Middle frontal gyrus (tissue), 1 donor: Measurements from ENCODE around the gene KCNG2.

Experiments used
- DNase-seq: peaks from one replicate; pipeline ENCODE4 v3.0.0-alpha.2; 2015; ENCODE audit warnings: low spot score; ENCODE audit errors: extremely low spot score

The KCNG2 gene

DNA sequence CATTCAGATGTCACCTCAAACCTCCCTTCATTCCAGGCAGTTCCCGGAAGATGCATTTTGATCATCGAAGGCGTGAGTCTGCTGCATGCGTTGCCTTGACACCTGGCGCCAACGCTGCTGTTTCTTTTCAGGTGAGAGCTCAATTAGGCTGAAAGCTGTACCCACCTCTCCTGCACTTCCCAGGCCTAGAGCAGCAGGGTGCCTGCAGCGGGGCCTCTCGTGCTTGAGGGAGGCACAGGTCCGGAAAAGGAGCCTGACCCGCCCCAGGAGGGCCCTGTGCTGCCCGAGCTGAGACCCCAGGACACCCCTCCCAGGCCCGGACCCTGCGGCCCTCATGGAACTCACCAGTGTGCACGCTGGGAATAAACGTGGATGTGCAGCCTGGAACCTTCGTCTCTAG is 31.4 kb upstream of the KCNG2 start:
- no peak for DNase-seq

DNA sequence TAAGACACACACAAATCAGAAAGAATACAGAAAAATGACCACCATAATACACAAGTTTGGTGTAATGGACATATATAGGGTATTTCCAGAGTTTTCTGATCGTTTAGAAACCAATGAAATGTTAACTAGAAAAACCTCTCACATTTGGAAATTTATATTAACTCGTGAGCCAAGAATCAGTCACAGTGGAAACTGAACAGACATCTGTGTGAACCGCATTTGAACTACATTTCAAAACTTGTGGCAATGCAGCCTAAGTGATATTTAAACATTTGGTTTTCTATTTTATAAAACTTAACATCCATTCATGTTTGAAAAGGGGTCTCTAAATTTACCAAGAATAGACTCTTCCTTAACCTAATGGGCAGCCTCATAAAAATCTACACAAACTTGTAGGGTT is 29.0 kb upstream of the KCNG2 start:
- no peak for DNase-seq

DNA sequence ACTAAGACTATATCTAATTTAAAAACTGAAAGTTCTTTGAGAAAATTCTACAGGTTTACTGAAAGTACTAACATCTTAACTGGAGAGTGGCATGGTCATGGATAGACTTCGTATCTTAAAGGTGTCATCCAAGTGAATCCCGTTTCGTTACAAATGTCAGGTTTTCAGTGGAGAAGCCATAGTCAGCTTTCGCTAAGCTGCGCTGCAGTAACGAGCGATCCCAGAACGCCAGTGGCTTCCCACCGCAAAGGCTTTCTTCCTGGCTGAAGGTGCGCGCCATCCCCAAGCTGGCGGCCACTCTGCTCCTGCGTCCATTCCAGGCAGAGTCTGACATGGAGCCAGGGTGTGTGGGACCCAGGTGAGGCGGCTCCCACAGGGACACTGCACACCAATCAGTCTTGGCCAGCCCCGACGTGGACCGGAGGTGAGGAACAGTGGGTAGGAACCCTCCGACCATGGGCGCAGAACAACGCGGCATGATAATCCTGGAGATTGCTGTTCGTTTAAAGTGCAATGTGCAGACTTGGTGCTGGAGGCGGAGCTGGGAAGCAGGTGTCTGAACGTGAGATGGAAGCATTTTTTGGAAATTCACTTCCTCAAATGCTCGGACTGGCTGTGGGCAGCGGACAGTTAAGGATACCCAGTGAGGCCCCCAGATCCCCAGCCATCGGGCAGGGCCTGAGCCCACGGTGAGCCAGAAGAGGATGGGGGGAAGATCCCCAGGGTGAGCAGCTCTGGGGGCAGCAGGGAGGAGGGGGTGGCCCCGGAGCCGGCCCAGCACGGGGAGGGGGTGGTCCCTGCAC is 27.8 kb upstream of the KCNG2 start:
- no peak for DNase-seq

DNA sequence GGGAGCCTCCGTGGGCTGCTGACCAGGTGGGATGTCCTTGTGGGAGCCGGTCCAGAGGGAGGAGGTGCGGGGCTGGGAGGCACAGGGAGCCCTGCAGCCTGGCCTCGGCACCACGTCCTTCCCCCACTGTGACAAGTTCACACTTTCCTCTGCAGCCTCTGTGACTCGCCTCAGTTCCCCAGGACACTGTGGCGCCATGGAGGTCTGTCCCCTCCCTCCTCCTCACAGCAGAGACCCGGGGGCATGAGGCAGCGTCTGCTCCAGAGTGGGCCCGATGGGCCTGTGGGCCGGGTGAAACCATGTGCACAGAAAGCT is 27.3 kb upstream of the KCNG2 start:
- DNase-seq = no peak

DNA sequence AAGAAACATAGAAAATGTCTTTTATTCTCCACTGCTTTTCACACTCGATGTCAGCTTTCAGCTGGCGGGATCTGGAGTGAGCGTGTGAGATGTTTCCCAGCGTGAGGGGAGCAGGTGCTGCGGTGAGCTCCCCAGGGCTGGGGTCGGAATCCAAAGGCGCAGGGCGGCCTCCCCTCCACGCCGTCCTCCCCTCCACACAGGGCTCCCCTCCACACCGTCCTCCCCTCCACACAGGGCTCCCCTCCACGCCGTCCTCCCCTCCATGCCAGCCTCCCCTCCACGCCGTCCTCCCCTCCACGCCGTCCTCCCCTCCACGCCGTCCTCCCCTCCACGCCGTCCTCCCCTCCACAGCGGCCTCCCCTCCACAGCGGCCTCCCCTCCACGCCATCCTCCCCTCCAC is 26.9 kb upstream of the KCNG2 start:
- no peak for DNase-seq

DNA sequence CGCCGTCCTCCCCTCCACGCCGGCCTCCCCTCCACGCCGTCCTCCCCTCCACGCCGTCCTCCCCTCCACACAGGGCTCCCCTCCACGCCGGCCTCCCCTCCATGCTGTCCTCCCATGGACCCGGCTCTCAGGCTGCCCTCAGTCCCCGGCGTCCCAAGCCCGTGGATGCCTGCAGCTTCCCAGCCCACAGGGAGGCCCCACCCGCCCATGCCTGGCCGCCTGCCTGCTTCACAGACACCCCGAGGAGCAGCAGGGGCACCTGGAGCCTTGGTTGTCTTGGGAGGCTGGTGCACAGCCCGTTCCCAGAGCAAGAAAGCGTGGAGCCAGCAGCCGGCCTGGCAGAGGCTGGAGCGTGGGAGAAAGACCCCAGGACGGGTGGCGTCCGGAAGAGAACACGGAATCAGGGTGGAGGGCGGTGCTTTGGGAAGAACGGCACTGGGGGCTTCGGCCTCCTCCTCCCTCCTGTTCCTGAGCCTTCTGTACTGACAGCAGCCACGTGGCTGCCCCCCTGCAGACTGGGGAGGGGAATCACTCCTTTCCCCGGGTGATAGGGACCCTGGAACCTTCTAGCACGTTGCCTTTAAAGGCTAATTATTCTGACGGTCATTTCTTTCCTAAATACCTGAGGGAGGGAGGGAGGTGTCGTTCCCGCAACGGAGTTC is 26.2 kb upstream of the KCNG2 start:
- no peak for DNase-seq

DNA sequence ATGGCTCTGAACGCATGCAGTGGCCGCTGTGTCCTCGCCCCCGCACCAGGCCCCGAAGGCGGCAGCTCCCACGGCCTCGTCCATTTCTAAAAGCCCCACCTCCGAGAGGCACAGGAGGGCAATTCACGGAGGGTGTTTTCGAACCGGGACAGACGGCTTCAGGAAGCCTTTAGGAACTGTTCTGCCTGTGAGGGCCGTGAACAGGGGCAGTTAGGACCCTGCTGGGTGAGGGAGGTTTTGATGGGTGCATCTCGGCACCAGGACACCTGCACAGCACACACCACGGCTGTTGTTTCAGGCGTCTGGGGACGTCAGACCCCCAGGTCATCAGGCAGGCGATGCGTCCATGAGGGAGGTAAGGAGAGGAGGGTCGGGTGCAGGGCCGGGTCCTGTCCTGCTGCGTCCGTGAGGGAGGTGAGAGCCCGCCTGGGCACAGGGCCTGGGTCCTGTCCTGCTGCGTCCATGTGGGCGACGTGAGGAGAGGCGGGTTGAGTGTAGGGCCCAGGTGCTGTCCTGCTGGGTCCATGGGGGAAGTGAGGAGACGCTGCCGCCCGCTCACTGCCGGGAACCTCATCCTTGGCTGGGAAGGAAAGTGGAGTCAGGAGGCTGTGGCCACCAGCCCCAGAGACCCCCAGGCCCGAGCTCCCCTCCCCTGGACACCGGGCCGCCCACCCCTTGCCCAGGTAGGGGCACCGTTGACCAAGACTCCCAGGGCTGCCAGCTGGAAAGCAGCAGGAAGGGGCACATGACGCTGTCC is 25.5 kb upstream of the KCNG2 start:
- DNase-seq = no peak

DNA sequence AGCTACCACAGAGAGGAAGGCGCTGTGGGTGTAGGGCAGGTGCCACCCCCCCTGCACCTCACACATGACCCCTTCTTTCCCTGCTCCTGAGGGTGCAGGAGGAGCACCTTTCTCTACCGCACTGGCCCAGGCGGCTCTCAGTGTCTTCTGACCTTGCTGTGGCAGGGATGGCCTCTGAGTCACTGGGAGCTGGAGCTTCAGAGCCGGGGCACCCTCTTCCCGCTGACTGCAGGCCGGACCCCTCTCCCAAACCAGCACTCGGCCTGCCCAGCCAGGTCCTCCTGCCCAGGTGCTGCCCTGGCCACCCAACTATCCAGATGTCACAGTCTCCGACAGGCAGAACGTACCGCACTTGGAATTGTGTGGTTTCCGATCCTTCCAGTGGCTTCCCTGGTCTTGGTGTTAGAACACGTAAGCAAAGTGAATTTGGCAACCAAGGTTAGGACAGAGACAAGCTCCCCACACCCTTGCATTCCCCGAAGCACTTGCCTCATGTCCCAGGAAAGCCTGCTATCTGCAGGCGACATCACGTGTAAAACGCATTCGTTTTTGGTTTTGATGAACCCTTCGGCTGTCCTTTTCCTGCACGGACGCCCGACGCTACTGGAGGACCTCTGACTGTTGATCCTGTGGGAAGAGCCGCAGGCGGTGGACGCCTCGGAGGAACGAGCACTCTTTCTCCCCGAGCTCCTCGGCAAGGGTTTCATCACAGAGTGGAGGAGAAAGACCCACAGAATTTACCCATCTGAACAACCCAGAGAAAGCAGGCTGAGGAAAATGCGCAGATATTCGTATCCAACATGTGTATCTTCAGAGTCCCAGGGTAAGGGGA is 24.7 kb upstream of the KCNG2 start:
- no peak for DNase-seq

DNA sequence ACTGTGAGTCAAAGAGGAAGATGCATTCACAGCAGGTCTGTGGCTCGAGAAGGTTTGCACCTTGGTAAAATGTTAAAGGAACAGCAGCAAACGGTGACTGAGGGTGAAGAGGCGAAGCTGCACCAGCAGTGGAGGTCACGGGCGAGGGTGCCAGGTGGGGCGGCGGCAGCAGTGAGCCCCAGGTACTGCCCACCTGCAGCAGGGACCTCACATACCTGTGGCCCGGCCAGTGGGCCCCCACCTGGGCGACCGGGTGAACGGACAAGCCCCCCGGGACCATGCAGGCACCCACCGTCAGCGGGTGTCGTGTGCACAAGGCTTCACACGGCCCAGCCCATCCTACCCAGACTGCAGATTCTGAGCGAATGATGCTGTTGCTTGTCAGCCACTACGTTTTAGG is 23.6 kb upstream of the KCNG2 start:
- no peak for DNase-seq

DNA sequence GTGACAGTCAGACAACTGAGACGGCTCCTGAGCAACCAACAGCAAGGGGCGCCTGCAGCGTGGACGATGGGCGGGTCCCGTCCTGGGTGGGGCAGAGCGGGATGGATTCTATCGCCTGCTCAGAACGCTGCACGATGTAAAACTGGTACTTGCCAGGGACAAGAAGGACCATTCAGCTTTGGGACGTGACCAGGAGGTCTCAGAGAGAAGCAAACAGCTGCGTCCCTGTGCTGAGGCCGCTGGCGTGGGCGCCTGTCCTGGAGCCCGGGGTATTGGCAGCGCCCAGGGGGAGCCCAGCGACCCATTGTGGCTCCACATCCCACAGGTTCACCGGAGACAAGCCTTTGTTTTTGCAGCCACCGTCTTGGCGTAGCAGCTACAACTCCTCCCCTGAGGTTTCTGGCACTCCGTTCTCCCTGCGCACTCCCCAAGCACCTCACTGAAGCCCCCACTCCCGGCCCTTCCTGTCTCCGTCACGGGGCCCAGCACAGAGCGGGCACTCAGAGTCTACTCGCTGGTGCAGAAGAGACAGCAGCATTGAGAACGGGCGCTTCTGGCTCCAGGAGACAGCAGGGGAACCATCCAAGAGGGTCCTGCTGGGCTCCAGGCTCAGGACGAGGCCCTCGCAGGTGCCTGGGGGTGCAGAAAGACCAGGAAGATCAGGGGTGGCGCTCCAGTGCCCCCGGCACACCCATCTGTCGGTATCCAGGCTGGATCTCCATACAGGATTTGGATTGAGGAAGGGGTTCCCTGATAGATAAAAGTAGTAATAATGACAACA is 22.1 kb upstream of the KCNG2 start:
- DNase-seq = no peak

DNA sequence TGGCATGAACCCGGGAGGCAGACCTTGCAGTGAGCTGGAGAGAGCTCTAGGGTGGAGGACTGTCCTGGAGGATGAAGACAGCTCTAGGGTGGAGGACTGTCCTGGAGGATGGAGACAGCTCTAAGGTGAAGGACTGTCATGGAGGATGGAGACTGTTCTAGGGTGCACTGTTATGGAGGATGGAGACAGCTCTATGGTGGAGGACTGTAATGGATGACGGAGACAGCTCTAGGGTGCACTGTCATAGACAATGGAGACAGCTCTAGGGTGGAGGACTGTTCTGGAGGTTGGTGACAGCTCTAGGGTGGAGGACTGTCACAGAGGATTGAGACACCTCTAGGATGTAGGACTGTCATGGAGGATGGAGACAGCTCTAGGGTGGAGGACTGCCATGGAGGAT is 21.1 kb upstream of the KCNG2 start:
- no peak for DNase-seq

DNA sequence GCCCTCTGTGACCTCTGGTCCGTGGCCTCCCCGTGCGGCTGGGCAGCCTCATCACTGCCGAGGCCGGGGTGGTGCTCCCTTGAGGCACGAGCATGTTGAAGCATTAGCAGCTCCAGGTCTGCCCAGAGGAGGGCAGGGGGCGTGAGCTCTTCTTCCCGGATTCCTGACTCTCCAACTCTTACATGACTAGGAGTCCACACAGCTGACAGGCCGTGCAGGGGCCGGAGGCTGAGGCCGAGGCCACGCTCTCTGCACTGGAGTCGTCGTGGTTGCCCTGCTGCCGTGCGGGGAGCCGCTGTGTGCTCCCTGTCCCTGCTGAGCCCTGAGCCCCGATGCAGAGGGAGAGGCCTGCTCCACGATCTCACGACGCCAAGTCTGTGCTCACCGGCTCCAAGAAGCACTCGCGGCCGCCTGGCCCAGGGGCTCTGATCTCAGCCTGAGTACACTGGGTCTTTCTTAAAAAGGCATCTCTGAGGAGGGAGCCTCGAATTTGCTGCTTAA is 19.4 kb upstream of the KCNG2 start:
- no peak for DNase-seq

DNA sequence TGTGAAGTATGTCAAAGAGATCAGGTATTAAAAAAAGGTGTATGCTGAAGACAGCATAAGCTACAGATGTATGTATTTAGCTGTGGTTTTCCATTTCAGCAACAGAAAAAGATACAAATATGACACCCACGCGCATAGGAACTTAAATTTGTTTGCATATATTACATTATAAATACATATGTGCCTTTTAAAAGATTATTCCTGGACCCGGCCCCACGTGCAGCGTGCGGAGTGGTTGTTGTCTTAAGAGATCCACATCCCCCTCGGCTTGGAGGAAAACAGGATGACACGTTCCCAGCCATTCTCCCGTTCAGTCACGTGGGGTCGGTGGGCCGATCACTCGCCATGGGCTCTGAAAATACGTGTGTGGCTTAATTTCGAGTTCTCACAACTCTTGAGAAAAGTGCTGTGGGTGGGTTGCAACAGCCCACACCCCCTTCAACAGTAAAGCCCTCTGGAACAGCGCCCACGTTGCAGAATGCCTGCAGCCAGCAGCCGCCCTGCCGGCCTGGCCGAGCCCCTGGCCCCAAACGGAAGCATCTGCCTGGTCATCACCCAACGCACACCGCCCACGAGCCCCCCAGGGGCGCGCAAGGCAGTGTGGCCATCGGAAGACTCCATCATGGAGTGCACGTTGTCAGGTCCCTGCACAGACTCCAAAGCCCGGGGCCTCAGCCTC is 18.6 kb upstream of the KCNG2 start:
- no peak for DNase-seq

DNA sequence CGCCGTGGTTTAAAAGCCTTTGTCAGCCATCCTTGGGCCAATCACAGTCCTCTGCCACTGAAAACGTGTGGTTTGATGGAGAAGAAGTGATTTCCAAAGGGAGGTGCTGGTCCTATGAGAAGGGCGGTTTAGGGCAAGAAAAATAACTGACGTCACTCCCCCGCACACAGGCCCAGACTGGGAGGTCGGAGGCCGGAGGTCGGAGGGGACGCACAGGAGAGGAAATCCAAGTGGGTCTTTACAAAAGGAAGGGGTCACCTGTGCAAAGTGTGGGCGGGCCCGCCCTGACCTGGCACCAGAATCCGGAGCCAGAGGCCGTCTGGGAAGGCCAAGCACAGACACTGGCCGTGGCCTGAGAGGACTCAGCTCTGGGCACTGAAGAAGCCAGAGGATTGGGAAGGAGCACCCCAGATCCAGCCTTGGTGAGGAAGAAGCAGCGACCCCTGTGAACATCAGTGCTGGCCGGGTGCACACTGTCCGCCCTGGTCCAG is 18.0 kb upstream of the KCNG2 start:
- no peak for DNase-seq

DNA sequence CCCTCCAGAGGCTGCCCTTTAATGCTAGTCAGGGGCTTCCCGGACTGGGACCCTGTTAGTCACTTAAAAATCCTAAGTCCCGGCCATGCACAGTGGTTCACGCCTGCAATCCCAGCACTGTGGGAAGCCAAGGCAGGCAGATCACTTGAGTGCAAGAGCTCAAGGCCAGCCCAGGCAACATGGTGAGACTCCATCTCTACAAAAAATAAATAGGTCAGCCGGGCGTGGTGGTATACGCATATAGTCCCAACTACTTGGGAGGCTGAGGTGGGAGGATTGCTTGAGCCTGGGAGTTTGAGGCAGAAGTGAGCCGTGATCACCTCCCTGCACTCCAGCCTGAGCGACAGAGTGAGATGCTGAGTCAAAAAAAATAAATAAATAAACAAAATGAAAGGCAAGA is 17.2 kb upstream of the KCNG2 start:
- no peak for DNase-seq

DNA sequence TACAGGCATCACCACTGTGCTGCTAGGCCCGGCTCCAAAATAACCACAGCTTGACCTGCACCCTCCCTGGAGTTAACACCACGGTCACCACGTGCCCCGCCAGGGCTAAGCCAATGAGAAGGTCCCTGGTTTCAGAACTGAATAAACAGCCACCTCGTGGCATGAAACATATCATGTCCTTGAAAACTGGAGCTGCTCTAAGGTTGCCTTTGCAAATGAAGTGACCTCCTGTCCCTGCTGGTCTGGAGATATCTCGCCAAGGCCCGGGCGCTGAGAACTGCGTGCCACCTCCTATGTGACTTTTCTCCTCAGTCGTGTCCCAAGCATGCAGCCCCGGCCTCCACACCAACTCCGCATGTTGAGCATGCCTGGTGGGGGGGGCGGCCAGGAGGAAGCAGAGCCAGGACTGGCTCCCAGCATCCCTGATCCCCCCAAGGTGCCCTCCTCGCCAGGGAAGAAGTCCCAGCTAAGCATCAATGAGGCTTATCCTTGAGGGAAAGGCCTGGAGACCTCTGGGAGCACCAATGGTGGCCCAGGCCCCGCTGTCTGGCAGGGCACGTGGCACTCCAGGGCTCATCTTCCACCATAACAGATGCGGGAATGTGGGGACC is 16.3 kb upstream of the KCNG2 start:
- DNase-seq = no peak

DNA sequence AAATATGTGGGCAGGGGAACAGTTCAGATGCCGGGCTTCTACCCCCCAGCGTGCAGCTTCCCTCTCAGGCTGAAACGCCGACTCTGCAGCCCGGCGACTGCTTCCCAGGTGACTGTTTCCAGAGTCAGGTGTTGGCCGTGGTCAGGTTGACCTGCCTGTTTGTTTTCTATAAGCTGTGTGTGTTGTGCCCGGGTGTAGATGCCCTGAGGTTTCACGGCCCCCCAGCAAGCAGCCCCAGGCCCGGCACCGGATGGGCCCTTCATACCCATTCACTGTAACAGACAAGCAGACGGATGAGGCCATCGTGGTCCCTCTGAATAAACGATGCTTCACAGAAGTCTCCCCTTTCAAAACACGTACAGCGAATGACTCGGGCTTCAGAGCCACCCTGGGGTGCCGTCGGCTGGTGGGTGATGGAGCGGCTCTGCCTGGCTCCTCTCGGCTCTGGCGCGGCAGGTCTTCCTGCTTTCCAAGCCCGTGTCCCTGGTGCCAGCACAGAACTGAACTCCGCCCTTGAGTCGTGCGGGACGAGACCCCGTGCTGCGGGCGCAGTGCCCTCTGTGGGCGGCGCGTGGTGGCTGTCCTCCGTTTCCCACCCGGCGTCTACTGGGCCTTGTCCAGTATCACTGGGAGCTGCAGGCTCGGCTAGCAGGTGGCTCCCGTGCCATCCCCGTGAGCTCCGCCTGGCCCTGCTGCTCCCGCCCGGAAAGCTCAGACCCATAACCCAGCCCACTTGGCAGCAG is 15.0 kb upstream of the KCNG2 start:
- no peak for DNase-seq

DNA sequence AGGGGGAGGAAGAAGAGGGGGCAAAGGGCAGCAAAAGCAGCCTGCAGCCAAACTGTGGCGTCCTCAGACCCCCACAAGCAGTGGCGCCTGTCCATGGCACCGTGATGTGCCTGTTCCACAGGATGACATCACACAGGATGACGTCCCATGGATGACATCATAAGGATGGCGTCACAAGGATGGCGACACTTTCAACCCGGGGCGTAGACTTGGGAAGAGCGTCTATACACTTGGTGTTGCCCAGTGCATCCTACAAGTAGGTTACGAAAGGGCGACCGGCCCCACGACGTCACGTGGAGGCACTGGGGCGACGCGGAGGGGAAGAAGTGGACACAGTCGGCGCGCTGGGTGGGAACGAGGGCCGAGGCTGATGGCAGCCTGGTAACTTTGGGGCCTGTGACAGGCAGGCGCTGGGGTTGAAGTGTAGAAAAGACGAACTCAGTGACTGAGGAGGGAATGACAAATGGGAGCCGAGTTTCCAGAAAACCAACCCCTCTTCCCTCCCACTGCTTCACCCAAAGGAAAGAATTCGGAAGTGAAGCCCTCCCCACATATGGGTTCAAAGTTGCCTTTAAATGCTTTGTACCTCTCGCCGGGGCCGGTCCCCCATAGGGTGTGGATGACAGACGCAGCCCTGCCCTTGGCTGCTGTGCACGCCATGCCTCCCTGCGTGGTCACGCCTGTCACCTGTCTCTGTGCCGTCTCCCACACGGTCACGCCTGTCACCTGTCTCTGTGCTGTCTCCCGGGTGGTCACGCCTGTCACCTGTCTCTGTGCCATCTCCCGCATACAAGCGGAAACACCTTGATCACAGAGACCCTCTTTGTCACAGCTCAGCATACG is 13.4 kb upstream of the KCNG2 start:
- no peak for DNase-seq
